Measurements from ENCODE around the gene ZNF337.
"Not testable (repeated sequence)": the region's sequence is repeated elsewhere in the genome, so short reads cannot be mapped to it uniquely, and the experiment has no call there.

The ZNF337 gene

DNA sequence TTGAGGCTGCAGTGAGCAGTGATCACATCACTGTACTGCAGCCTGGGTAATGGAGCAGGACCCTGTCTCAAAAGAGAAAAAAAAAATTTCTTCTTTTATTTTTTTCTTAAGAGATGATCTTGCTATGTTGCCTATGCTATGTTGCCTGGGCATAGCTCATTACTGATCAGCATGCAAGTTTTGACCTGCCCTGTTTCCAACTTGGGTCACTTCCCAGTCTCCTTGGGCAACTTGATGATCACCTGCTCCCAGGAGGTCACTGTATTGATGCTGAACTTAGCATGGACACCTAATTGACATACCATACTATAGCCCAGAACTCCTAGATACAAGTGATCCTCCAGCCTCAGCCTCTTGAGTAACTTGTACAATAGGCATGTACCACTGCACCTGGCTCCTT lies 42.2 kb downstream of the ZNF337 start:
- Histone ChIP-seq H3K27me3 (ENCODE audit: insufficient read depth, poor library complexity, severe bottlenecking) (no peaks in the 10 kb centered on the region), H3K27ac (replicated peaks) (no peak overlapping the region), H3K4me3 (replicated peaks; ENCODE audit: insufficient read depth, low read length) (no peak overlapping the region)
- no peak for DNase-seq (ENCODE audit: low read depth in 1 of 2, low spot score in 1 of 2)
- no peak for TF ChIP-seq GABPA (IDR thresholded peaks at IDR 0.05; ENCODE audit: low read depth)
- no peak for TF ChIP-seq SPI1 (IDR thresholded peaks at IDR 0.05; ENCODE audit: borderline replicate concordance, low read depth)
- TF ChIP-seq, protein P1, sequence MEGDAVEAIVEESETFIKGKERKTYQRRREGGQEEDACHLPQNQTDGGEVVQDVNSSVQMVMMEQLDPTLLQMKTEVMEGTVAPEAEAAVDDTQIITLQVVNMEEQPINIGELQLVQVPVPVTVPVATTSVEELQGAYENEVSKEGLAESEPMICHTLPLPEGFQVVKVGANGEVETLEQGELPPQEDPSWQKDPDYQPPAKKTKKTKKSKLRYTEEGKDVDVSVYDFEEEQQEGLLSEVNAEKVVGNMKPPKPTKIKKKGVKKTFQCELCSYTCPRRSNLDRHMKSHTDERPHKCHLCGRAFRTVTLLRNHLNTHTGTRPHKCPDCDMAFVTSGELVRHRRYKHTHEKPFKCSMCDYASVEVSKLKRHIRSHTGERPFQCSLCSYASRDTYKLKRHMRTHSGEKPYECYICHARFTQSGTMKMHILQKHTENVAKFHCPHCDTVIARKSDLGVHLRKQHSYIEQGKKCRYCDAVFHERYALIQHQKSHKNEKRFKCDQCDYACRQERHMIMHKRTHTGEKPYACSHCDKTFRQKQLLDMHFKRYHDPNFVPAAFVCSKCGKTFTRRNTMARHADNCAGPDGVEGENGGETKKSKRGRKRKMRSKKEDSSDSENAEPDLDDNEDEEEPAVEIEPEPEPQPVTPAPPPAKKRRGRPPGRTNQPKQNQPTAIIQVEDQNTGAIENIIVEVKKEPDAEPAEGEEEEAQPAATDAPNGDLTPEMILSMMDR (IDR thresholded peaks at IDR 0.05; ENCODE audit: insufficient read depth, low read length), result no peak
- no peak for TF ChIP-seq POLR2AphosphoS5 (IDR thresholded peaks at IDR 0.05; ENCODE audit: low read depth)
- TF ChIP-seq, protein P2, sequence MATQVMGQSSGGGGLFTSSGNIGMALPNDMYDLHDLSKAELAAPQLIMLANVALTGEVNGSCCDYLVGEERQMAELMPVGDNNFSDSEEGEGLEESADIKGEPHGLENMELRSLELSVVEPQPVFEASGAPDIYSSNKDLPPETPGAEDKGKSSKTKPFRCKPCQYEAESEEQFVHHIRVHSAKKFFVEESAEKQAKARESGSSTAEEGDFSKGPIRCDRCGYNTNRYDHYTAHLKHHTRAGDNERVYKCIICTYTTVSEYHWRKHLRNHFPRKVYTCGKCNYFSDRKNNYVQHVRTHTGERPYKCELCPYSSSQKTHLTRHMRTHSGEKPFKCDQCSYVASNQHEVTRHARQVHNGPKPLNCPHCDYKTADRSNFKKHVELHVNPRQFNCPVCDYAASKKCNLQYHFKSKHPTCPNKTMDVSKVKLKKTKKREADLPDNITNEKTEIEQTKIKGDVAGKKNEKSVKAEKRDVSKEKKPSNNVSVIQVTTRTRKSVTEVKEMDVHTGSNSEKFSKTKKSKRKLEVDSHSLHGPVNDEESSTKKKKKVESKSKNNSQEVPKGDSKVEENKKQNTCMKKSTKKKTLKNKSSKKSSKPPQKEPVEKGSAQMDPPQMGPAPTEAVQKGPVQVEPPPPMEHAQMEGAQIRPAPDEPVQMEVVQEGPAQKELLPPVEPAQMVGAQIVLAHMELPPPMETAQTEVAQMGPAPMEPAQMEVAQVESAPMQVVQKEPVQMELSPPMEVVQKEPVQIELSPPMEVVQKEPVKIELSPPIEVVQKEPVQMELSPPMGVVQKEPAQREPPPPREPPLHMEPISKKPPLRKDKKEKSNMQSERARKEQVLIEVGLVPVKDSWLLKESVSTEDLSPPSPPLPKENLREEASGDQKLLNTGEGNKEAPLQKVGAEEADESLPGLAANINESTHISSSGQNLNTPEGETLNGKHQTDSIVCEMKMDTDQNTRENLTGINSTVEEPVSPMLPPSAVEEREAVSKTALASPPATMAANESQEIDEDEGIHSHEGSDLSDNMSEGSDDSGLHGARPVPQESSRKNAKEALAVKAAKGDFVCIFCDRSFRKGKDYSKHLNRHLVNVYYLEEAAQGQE (IDR thresholded peaks at IDR 0.05; ENCODE audit: insufficient replicate concordance, low read depth), result no peak

DNA sequence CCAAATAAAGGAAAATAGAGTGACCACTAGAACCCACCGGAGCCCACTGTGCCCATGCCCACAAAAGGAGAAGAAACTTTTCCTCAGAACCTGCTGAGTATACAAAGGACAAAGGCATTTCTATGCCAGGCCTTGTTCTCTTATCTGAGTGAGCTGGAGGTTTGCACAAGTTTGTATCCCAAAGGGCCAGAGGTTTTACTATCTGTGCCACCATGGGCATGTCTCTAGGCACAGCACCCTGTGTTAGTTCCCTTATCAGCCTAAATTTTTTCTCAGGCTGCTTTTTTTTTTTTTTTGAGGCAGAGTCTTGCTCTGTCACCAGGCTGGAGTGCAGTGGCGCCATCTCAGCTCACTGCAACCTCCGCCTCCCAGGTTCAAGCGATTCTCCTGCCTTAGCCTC lies 43.8 kb downstream of the ZNF337 start:
- not testable (repeated sequence) for H3K4me3 ChIP-seq (replicated peaks; ENCODE audit: insufficient read depth, low read length); H3K27me3 ChIP-seq (ENCODE audit: insufficient read depth, poor library complexity, severe bottlenecking); DNase-seq (ENCODE audit: low read depth in 1 of 2, low spot score in 1 of 2); H3K27ac ChIP-seq (replicated peaks)

DNA sequence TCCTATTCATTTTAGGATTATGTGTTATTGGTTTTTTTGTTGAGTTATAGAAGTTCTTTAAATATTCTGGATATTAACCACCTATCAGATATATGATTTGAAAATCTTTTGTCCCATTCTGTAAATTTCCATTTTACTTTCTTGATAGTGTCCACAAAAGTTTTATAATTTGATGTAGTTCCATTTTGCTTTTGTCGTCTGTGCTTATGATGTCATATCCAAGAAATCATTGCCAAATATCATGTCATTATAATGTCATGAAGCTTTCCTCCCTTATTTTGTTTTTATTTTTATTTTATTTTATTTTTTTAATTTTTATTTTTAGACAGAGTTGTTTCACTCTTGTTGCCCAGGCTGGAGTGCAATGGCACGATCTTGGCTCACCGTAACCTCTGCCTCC lies 51.8 kb downstream of the ZNF337 start:
- Histone ChIP-seq H3K27me3 (ENCODE audit: insufficient read depth, poor library complexity, severe bottlenecking) (no peaks in the 10 kb centered on the region), H3K4me3 (replicated peaks; ENCODE audit: insufficient read depth, low read length) (no peak overlapping the region), H3K27ac (replicated peaks) (no peak overlapping the region)
- DNase-seq (ENCODE audit: low read depth in 1 of 2, low spot score in 1 of 2), result no peak
- TF ChIP-seq SPI1 (IDR thresholded peaks at IDR 0.05; ENCODE audit: borderline replicate concordance, low read depth) (no peak), POLR2AphosphoS5 (IDR thresholded peaks at IDR 0.05; ENCODE audit: low read depth) (no peak), GABPA (IDR thresholded peaks at IDR 0.05; ENCODE audit: low read depth) (no peak)
- TF ChIP-seq, protein P1 (IDR thresholded peaks at IDR 0.05; ENCODE audit: insufficient read depth, low read length), result no peak
- TF ChIP-seq, protein P2 (IDR thresholded peaks at IDR 0.05; ENCODE audit: insufficient replicate concordance, low read depth), result no peak

DNA sequence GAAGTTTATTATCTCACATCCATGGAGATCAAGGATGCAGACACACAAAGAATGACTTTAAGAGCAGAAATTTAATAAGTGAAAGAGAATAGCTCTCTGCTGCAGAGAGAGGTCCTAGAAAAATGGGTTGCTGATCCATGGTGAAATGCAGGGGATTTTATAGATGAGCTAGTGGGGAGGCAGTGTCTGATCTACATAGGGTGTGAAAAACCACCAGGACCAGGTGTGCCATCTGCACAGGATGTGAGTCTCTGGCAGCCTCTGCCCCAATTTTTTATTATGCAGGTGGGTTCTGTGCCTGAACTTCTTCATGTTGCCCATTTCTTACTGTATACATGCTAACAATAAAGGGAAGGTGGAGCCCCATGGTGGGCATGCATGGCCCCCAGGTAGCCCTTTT lies 52.9 kb downstream of the ZNF337 start:
- no peak overlapping the region for H3K4me3 ChIP-seq (replicated peaks; ENCODE audit: insufficient read depth, low read length)
- TF ChIP-seq, protein P1 (IDR thresholded peaks at IDR 0.05; ENCODE audit: insufficient read depth, low read length), result no peak
- H3K27ac ChIP-seq (replicated peaks), result no peak overlapping the region
- H3K27me3 ChIP-seq (ENCODE audit: insufficient read depth, poor library complexity, severe bottlenecking), result no peaks in the 10 kb centered on the region
- no peak for DNase-seq (ENCODE audit: low read depth in 1 of 2, low spot score in 1 of 2)
